H1 (cell line): Measurements from ENCODE around the gene RAB7B. TPM values are rescaled to one million over a fixed set of nuclear protein-coding genes. Genes with fewer than 3 reads are reported as not detected.

Experiments
- CTCF ChIA-PET: fragments of 300-600 bp; sonication (Branson Sonifier 250); formaldehyde crosslinking; loops from one replicate; lab custom pipeline; 2021; ENCODE audit not compliant: partially characterized antibody; lab: Charles Lee
- POLR2A ChIA-PET: fragments of 300-600 bp; sonication (Branson Sonifier 250); formaldehyde crosslinking; loops from one replicate; lab custom pipeline; 2021; ENCODE audit warnings: inconsistent platforms; ENCODE audit not compliant: partially characterized antibody; lab: Charles Lee
- DNase-seq, 2 experiments: peaks; one replicate each; pipeline versions ENCODE4 v3.0.0 to v3.0.0-alpha.2; 2010 to 2022; ENCODE audit warnings: low spot score in 2 of 2, low read depth in 1 of 2, mixed read lengths in 1 of 2
- FAIRE-seq: peaks from 2 replicates; lab custom pipeline; 2011; peaks lifted over from hg19 to GRCh38; lab: Jason Lieb, UNC
- H2AFZ ChIP-seq: 2 replicates; pipeline ENCODE4 v1.8.1; 2012; ENCODE audit warnings: low read length, inconsistent platforms
- H2AK5ac ChIP-seq: 2 replicates; pipeline ENCODE4 v1.6.1; 2013; ENCODE audit warnings: low read depth, low read length
- H2BK120ac ChIP-seq: replicated peaks from 2 replicates; pipeline ENCODE3; 2013; ENCODE audit warnings: low read depth, low read length, inconsistent platforms
- H2BK12ac ChIP-seq: 2 replicates; pipeline ENCODE4 v1.6.1; 2013; ENCODE audit warnings: low read depth, low read length
- H2BK15ac ChIP-seq: 2 replicates; pipeline ENCODE4 v1.6.1; 2013; ENCODE audit warnings: low read length
- H2BK20ac ChIP-seq: 2 replicates; pipeline ENCODE4 v1.6.1; 2013; ENCODE audit warnings: low read length
- H2BK5ac ChIP-seq: 2 replicates; pipeline ENCODE4 v1.6.1; 2013; ENCODE audit warnings: low read depth, low read length
- H3K14ac ChIP-seq: 2 replicates; pipeline ENCODE4 v1.6.1; 2013; ENCODE audit warnings: inconsistent platforms; ENCODE audit not compliant: insufficient read length
- H3K18ac ChIP-seq: 2 replicates; pipeline ENCODE4 v1.6.1; 2013; ENCODE audit warnings: low read length; ENCODE audit errors: extremely low read depth
- H3K23ac ChIP-seq: 2 replicates; pipeline ENCODE4 v1.6.1; 2013; ENCODE audit warnings: inconsistent platforms; ENCODE audit not compliant: insufficient read length
- H3K23me2 ChIP-seq: 2 replicates; pipeline ENCODE4 v1.6.1; 2013; ENCODE audit warnings: low read depth, low read length
- H3K27ac ChIP-seq: 2 replicates; pipeline ENCODE4 v1.6.1; 2011; ENCODE audit warnings: low read depth, low read length, inconsistent platforms
- H3K27me3 ChIP-seq, 4 experiments: replicated peaks in 1 of 4; 1 replicate in 1 of 4; 2 replicates in 3 of 4; pipeline versions ENCODE4 v1.6.1 to v1.8.1; 2011 to 2013; ENCODE audit warnings: low read length in 3 of 4, mild to moderate bottlenecking in 3 of 4, inconsistent platforms in 2 of 4, mixed read lengths in 2 of 4, moderate library complexity in 1 of 4; ENCODE audit not compliant: control insufficient read depth in 3 of 4, insufficient read depth in 3 of 4; ENCODE audit errors: extremely low read depth in 1 of 4
- H3K36me3 ChIP-seq, 4 experiments: 2 replicates each; pipeline versions ENCODE4 v1.6.1 to v1.8.1; 2011 to 2013; ENCODE audit warnings: mild to moderate bottlenecking in 4 of 4, low read length in 3 of 4, moderate library complexity in 2 of 4, control low read depth in 1 of 4, inconsistent platforms in 1 of 4; ENCODE audit not compliant: insufficient read depth in 4 of 4, control insufficient read depth in 2 of 4
- H3K4ac ChIP-seq: replicated peaks from 2 replicates; pipeline ENCODE3; 2013; ENCODE audit warnings: low read length, low read depth, mixed read lengths, inconsistent platforms; ENCODE audit not compliant: insufficient read length
- H3K4me1 ChIP-seq, 4 experiments: replicated peaks in 1 of 4; 1 replicate in 1 of 4; 2 replicates in 3 of 4; pipeline versions ENCODE4 v1.6.1 to v1.8.1; 2011 to 2013; ENCODE audit warnings: low read length in 3 of 4, inconsistent platforms in 2 of 4, mixed read lengths in 1 of 4; ENCODE audit not compliant: insufficient read depth in 4 of 4, control insufficient read depth in 3 of 4
- H3K4me2 ChIP-seq, 2 experiments: 2 replicates each; pipeline versions ENCODE4 v1.6.1 to v1.8.1; 2011 to 2013; ENCODE audit warnings: low read depth in 2 of 2, low read length in 2 of 2, control low read depth in 1 of 2, inconsistent platforms in 1 of 2, mild to moderate bottlenecking in 1 of 2; ENCODE audit not compliant: insufficient read depth in 1 of 2
- H3K4me3 ChIP-seq, 4 experiments: fragments of 200-600, 300-600 bp in 1 of 4; sonication (generic), shearing (Covaris generic), sonication (Bioruptor Twin) in 1 of 4; 2 replicates each; pipeline versions ENCODE4 v1.5.1 to v1.8.1; 2011 to 2016; ENCODE audit warnings: low read length in 4 of 4, low read depth in 3 of 4, control low read depth in 2 of 4, inconsistent platforms in 2 of 4, mild to moderate bottlenecking in 2 of 4, mixed read lengths in 1 of 4, moderate library complexity in 1 of 4; ENCODE audit not compliant: insufficient read depth in 2 of 4; ENCODE audit errors: extremely low read depth in 1 of 4
- H3K56ac ChIP-seq: replicated peaks from 2 replicates; pipeline ENCODE3; 2013; ENCODE audit warnings: low read depth, mild to moderate bottlenecking, mixed read lengths, low read length, inconsistent platforms; ENCODE audit not compliant: insufficient read length
- H3K79me1 ChIP-seq: 2 replicates; pipeline ENCODE4 v1.6.1; 2013; ENCODE audit warnings: low read depth, low read length, control low read depth
- H3K79me2 ChIP-seq, 2 experiments: 2 replicates each; pipeline versions ENCODE4 v1.6.1 to v1.8.1; 2012 to 2013; ENCODE audit warnings: low read length in 2 of 2, mild to moderate bottlenecking in 2 of 2, inconsistent platforms in 1 of 2; ENCODE audit not compliant: insufficient read depth in 2 of 2, control insufficient read depth in 1 of 2
- H3K9ac ChIP-seq, 4 experiments: replicated peaks in 1 of 4; 1 replicate in 1 of 4; 2 replicates in 3 of 4; pipeline versions ENCODE4 v1.6.1 to v1.8.1; 2011 to 2013; ENCODE audit warnings: low read depth in 3 of 4, low read length in 3 of 4, control low read depth in 2 of 4, mild to moderate bottlenecking in 2 of 4, moderate library complexity in 2 of 4, inconsistent platforms in 1 of 4; ENCODE audit errors: extremely low read depth in 1 of 4
- H3K9me3 ChIP-seq, 2 experiments: 2 replicates each; pipeline versions ENCODE4 v1.6.1 to v1.8.1; 2012 to 2013; ENCODE audit warnings: mild to moderate bottlenecking in 2 of 2, moderate library complexity in 2 of 2, control low read depth in 1 of 2, inconsistent platforms in 1 of 2, low read depth in 1 of 2, low read length in 1 of 2, mixed read lengths in 1 of 2; ENCODE audit not compliant: insufficient read depth in 2 of 2
- H4K20me1 ChIP-seq, 2 experiments: replicated peaks in 1 of 2; 2 replicates each; pipeline versions ENCODE3 to v1.8.1; 2011 to 2013; ENCODE audit warnings: inconsistent platforms in 2 of 2, low read length in 2 of 2, mild to moderate bottlenecking in 1 of 2; ENCODE audit not compliant: insufficient read depth in 2 of 2, control insufficient read depth in 1 of 2
- H4K5ac ChIP-seq: 2 replicates; pipeline ENCODE4 v1.6.1; 2013; ENCODE audit warnings: low read length, low read depth, mixed read lengths, inconsistent platforms; ENCODE audit not compliant: insufficient read length
- H4K8ac ChIP-seq: 2 replicates; pipeline ENCODE4 v1.8.0; 2013; ENCODE audit warnings: mild to moderate bottlenecking, moderate library complexity, low read length, inconsistent platforms; ENCODE audit not compliant: insufficient read depth; ENCODE audit errors: extremely low read depth
- H4K91ac ChIP-seq: replicated peaks from 2 replicates; pipeline ENCODE3; 2013; ENCODE audit warnings: low read length, mixed read lengths, inconsistent platforms; ENCODE audit not compliant: insufficient read length
- BACH1 ChIP-seq: IDR thresholded peaks from 2 replicates; pipeline ENCODE4 v1.6.1; 2012; ENCODE audit warnings: low read length, improper control_type of control experiment
- CREB1 ChIP-seq: IDR thresholded peaks from 2 replicates; pipeline ENCODE4 v1.6.1; 2012; ENCODE audit warnings: inconsistent platforms
- CTBP2 ChIP-seq: IDR thresholded peaks from 2 replicates; pipeline ENCODE4 v1.7.0; 2011; ENCODE audit warnings: borderline replicate concordance, mild to moderate bottlenecking, moderate library complexity, mixed read lengths, low read length; ENCODE audit not compliant: insufficient read depth, insufficient read length
- E2F6 ChIP-seq: IDR thresholded peaks from 2 replicates; pipeline ENCODE4 v1.6.1; 2012; ENCODE audit warnings: inconsistent platforms
- HDAC2 ChIP-seq, 2 experiments: fragments of 300-600 bp in 1 of 2; sonication (generic) in 1 of 2; IDR thresholded peaks; 2 replicates each; pipeline ENCODE4 v1.6.1; 2011 to 2012; ENCODE audit warnings: low read depth in 2 of 2, low read length in 2 of 2, mild to moderate bottlenecking in 2 of 2, moderate library complexity in 2 of 2, borderline replicate concordance in 1 of 2, inconsistent platforms in 1 of 2
- HDAC6 ChIP-seq: IDR thresholded peaks from one replicate; pipeline ENCODE4 v1.7.1; 2012; ENCODE audit warnings: low read depth, mild to moderate bottlenecking, inconsistent platforms, low read length, moderate library complexity
- NRF1 ChIP-seq: IDR thresholded peaks from 2 replicates; pipeline ENCODE4 v1.6.1; 2011; ENCODE audit warnings: mild to moderate bottlenecking, low read depth, low read length, improper control_type of control experiment
- POLR2AphosphoS5 ChIP-seq: IDR thresholded peaks from 2 replicates; pipeline ENCODE4 v1.6.1; 2011; ENCODE audit warnings: low read depth, low read length
- SIRT6 ChIP-seq: IDR thresholded peaks from one replicate; pipeline ENCODE4 v1.7.1; 2012; ENCODE audit warnings: low read length, inconsistent platforms
- TAF7 ChIP-seq: optimal IDR thresholded peaks from 2 replicates; pipeline ENCODE3; 2011; ENCODE audit warnings: low read depth, mild to moderate bottlenecking, inconsistent platforms, low read length, moderate library complexity, borderline replicate concordance
- YY1 ChIP-seq: IDR thresholded peaks from 2 replicates; pipeline ENCODE4 v1.6.1; 2011; ENCODE audit warnings: low read depth, mild to moderate bottlenecking, low read length
- WGBS, 2 experiments: shearing (Covaris generic) in 1 of 2; methylation state at CpG; one replicate each; pipeline versions ENCODE4 v1.1.6 to v1.1.7; 2013 to 2015; ENCODE audit warnings: low lambda C conversion rate in 2 of 2, mixed read lengths in 2 of 2, inconsistent platforms in 1 of 2, low coverage in 1 of 2, missing lambda C conversion rate in 1 of 2; ENCODE audit not compliant: insufficient replicate concordance in 2 of 2, insufficient coverage in 1 of 2, insufficient read length in 1 of 2; ENCODE audit errors: extremely low coverage in 1 of 2, missing lambda C conversion rate in 1 of 2; 5-methylcytosine and 5-hydroxymethylcytosine counted together
- polyA plus RNA-seq, 7 experiments: library from polyadenylated mRNA; depleted of rRNA in 3 of 7; stranded (reverse) in 5 of 7; unstranded in 2 of 7; fragments of >200 nt in 5 of 7; fragments of 200-250 nt in 2 of 7; gene quantifications; 1 replicate in 5 of 7; 2 replicates in 1 of 7; 4 replicates in 1 of 7; pipeline versions ENCODE4 v1.2.1 to v1.2.3, GENCODE V29; 2011 to 2013; ENCODE audit warnings: missing spikeins in 2 of 7, mixed read lengths in 2 of 7
- total RNA-seq: library from RNA; stranded (reverse); fragmentation: NEBNext Ultra II Directional; extraction: Animal tissue kit (Norgen Biotek cat#: 25700); gene quantifications from 2 replicates; pipeline ENCODE4 v1.2.1, GENCODE V29; 2021

Gene RAB7B
- total and polyA plus RNA-seq, 2 of the 8 experiments (the other 6 are each of a cell fraction or from before 2014, with no cell fraction given), result 0.05 TPM; not detected in 1

GRCh38 chr1:205927676-205928075, 75.5 kb downstream of the RAB7B start:
- no peak overlapping the region for H4K91ac ChIP-seq
- no peak overlapping the region for H3K4me3 ChIP-seq
- WGBS, 2 experiments, result 97% methylated on average over 12 of the region's 12 CpGs; no CpG with 5 or more reads in 1 of the 2 experiments
- H3K18ac ChIP-seq, result no peak overlapping the region
- no peak overlapping the region for H2BK20ac ChIP-seq
- H2BK15ac ChIP-seq, result 0 out of 2 replicates have a peak overlapping the region, but pooled peaks have one; percentile 46
- no peak overlapping the region for H3K9ac ChIP-seq
- no peak overlapping the region for H3K14ac ChIP-seq
- no peaks in the 10 kb centered on the region for H3K9me3 ChIP-seq
- no peak overlapping the region for H3K56ac ChIP-seq
- ChIA-PET CTCF (interaction anchor here (0.5 to 14.5 kb wide), 4 partner anchors 9 to 65 kb away, joined by 3 to 394 read pairs (median 24); no protein-coding TSS in a partner anchor), POLR2A (no interaction called here)
- no peak overlapping the region for H3K4me2 ChIP-seq
- H4K5ac ChIP-seq, result no peak overlapping the region
- H3K4ac ChIP-seq, result no peak overlapping the region
- no peak overlapping the region for H3K27ac ChIP-seq
- H3K79me2 ChIP-seq, result no peaks in the 10 kb centered on the region
- H2AFZ ChIP-seq, result no peak overlapping the region
- no peaks in the 10 kb centered on the region for H3K36me3 ChIP-seq
- H2BK5ac ChIP-seq, result no peak overlapping the region
- H3K79me1 ChIP-seq, result no peaks in the 10 kb centered on the region
- H2BK120ac ChIP-seq, result no peak overlapping the region
- DNase-seq (no peak), FAIRE-seq (no peak)
- H3K23ac ChIP-seq, result no peak overlapping the region
- TF ChIP-seq POLR2AphosphoS5 (no peak), YY1 (no peak), HDAC2 (IDR thresholded peaks at IDR 0.05; ENCODE audit: borderline replicate concordance in 1 of 2, low read depth in 2 of 2, low read length in 2 of 2) (no peak), NRF1 (no peak), HDAC6 (no peak), E2F6 (no peak), CREB1 (no peak), SIRT6 (no peak), BACH1 (no peak), CTBP2 (no peak), TAF7 (no peak)
- H4K8ac ChIP-seq, result no peak overlapping the region; the same call in 1 of the 2 replicates
- no peak overlapping the region for H2AK5ac ChIP-seq
- H4K20me1 ChIP-seq, result no peaks in the 10 kb centered on the region
- H3K27me3 ChIP-seq, result no peaks in the 10 kb centered on the region
- H3K23me2 ChIP-seq, result no peaks in the 10 kb centered on the region; the same call in 1 of the 2 replicates
- no peak overlapping the region for H2BK12ac ChIP-seq
- no peaks in the 10 kb centered on the region for H3K4me1 ChIP-seq
